Posterior vena cava (tissue), 2 donors: Measurements from ENCODE around the gene NACA2. TPM values are rescaled to one million over a fixed set of nuclear protein-coding genes. Genes with fewer than 3 reads are reported as not detected.
"Not testable (repeated sequence)": the region's sequence is repeated elsewhere in the genome, so short reads cannot be mapped to it uniquely, and the experiment has no call there.

ENCODE experiments used
- DNase-seq: peaks from one replicate; pipeline ENCODE4 v3.0.0-alpha.2; 2020; ENCODE audit warnings: low spot score
- intact Hi-C, 2 donors: fragments of 100-400 bp; cut with DNase I; formaldehyde crosslinking; loops; one replicate each; pipeline versions ENCODE4 v1.14.1 to v1.14.2; 2022 to 2023
- total RNA-seq, 2 donors: library from RNA; stranded (reverse); fragmentation: NEBNext Ultra II Directional; extraction: Animal tissue kit (Norgen Biotek cat#: 25700); gene quantifications; one replicate each; pipeline ENCODE4 v1.2.1, GENCODE V29; 2021
- donor health status: DM: yes; HTN: yes; CAD: no.
- donor health status: DM: yes; HTN: yes; CAD: no.

The NACA2 gene
- total RNA-seq, 2 donors from 2014 or later, result not detected

GRCh38 chr17:61581611-61582349 is 9.2 kb downstream of the NACA2 start:
- DNase-seq, result no peak
- intact Hi-C loops, result no loop called here

GRCh38 chr17:61580502-61580901 is 10.5 kb downstream of the NACA2 start:
- no peak for DNase-seq
- intact Hi-C loops, result no loop called here

GRCh38 chr17:61579961-61580360 is 11.1 kb downstream of the NACA2 start:
- no peak for DNase-seq
- intact Hi-C loops, result no loop called here

GRCh38 chr17:61579347-61579746 is 11.7 kb downstream of the NACA2 start:
- DNase-seq, result no peak
- intact Hi-C loops, result no loop called here

GRCh38 chr17:61578645-61579044 is 12.4 kb downstream of the NACA2 start:
- intact Hi-C loops, result no loop called here
- DNase-seq, result no peak

- intact Hi-C loops, result no loop called here
- DNase-seq, result no peak
Observed at GRCh38 chr17:61575983-61576382, 15.0 kb downstream of the NACA2 start.

- intact Hi-C loops, result no loop called here
- DNase-seq, result no peak
Observed at GRCh38 chr17:61575352-61575975, 15.6 kb downstream of the NACA2 start.

GRCh38 chr17:61574542-61575351 is 16.3 kb downstream of the NACA2 start:
- intact Hi-C loops, result no loop called here
- no peak for DNase-seq

- intact Hi-C loops, result not testable (repeated sequence)
Observed at GRCh38 chr17:61572547-61572946, 18.5 kb downstream of the NACA2 start.

GRCh38 chr17:61571624-61572023 is 19.4 kb downstream of the NACA2 start:
- intact Hi-C loops, result no loop called here
- DNase-seq, result no peak

More at GRCh38 chr17:61572547-61572946, 18.5 kb downstream of the NACA2 start:
- DNase-seq, result not testable (repeated sequence)

- no peak for DNase-seq
- intact Hi-C loops, result no loop called here
Observed at GRCh38 chr17:61570118-61570517, 20.9 kb downstream of the NACA2 start.

GRCh38 chr17:61569525-61569924 is 21.5 kb downstream of the NACA2 start:
- DNase-seq, intact Hi-C loops: not testable (repeated sequence)

- DNase-seq, result no peak
- intact Hi-C loops, result no loop called here
Observed at GRCh38 chr17:61568219-61569072, 22.6 kb downstream of the NACA2 start.

- no peak for DNase-seq
- intact Hi-C loops, result no loop called here
Observed at GRCh38 chr17:61567045-61567802, 23.8 kb downstream of the NACA2 start.

GRCh38 chr17:61566448-61566847 is 24.6 kb downstream of the NACA2 start:
- intact Hi-C loops, DNase-seq: not testable (repeated sequence)

- intact Hi-C loops, result not testable (repeated sequence)
Observed at GRCh38 chr17:61565850-61566249, 25.2 kb downstream of the NACA2 start.

GRCh38 chr17:61565213-61565612 is 25.8 kb downstream of the NACA2 start:
- intact Hi-C loops, result no loop called here
- DNase-seq, result no peak

More at GRCh38 chr17:61565850-61566249, 25.2 kb downstream of the NACA2 start:
- not testable (repeated sequence) for DNase-seq

- intact Hi-C loops, result no loop called here
Observed at GRCh38 chr17:61562287-61562686, 28.7 kb downstream of the NACA2 start.

More at GRCh38 chr17:61562287-61562686, 28.7 kb downstream of the NACA2 start:
- no peak for DNase-seq
